HL-60 (cell line): Measurements from ENCODE around the gene KSR1.

Experiments used
- DNase-seq, 2 experiments: peaks; one replicate each; pipeline ENCODE4 v3.0.0-alpha.2; 2010 to 2020; ENCODE audit warnings: low read depth in 1 of 2, low spot score in 1 of 2
- H3K27ac ChIP-seq: fragments of 250-450 bp; sonication (Bioruptor Pico); replicated peaks from 2 replicates; pipeline ENCODE4 v1.5.1; 2020; ENCODE audit warnings: mild to moderate bottlenecking, moderate library complexity
- H3K27me3 ChIP-seq: fragments of 250-450 bp; sonication (Bioruptor Pico); 2 replicates; pipeline ENCODE4 v1.5.1; 2021; ENCODE audit warnings: mild to moderate bottlenecking, moderate library complexity; ENCODE audit not compliant: insufficient read depth, poor library complexity, severe bottlenecking
- H3K4me3 ChIP-seq: replicated peaks from 2 replicates; pipeline ENCODE4 v1.5.1; 2011; ENCODE audit warnings: mild to moderate bottlenecking, control low read depth, low read length; ENCODE audit not compliant: insufficient read depth
- GABPA ChIP-seq: IDR thresholded peaks from 2 replicates; pipeline ENCODE4 v1.6.1; 2012; ENCODE audit warnings: low read depth
- POLR2AphosphoS5 ChIP-seq: IDR thresholded peaks from 2 replicates; pipeline ENCODE4 v1.6.1; 2012; ENCODE audit warnings: low read depth
- REST ChIP-seq: IDR thresholded peaks from 2 replicates; pipeline ENCODE4 v1.6.1; 2012; ENCODE audit warnings: low read depth; ENCODE audit not compliant: insufficient replicate concordance
- SPI1 ChIP-seq: IDR thresholded peaks from 2 replicates; pipeline ENCODE4 v1.6.1; 2012; ENCODE audit warnings: low read depth, mild to moderate bottlenecking, borderline replicate concordance
- TF ChIP-seq, protein P1 (sequence below): IDR thresholded peaks from one replicate; pipeline ENCODE4 v1.5.1; 2011; ENCODE audit warnings: low read length, control low read depth, inconsistent platforms; ENCODE audit not compliant: insufficient read depth

The KSR1 gene

DNA sequence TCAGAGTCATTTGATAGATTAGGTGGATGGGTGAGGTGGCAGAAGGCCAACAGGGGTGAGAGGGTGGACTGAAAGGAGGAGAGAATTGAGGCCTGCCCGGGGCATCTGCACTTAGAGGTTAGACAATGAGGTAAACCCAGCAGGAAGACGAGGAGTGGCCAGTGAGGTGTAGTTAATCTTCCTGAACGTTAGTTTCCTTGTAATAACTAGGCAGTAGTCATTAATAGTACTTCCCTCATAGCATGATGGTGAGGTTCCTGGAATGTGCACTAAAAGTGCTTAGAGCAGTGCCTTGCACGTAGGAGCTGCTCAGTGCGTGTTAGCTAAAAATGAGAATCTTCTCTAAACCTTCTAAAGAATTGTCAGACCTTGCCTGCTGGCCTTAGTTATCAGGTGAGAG lies 13.5 kb upstream of the KSR1 start:
- TF ChIP-seq POLR2AphosphoS5, result no peak
- TF ChIP-seq GABPA, result no peak
- no peak for TF ChIP-seq SPI1
- TF ChIP-seq REST, result no peak
- TF ChIP-seq, protein P1, sequence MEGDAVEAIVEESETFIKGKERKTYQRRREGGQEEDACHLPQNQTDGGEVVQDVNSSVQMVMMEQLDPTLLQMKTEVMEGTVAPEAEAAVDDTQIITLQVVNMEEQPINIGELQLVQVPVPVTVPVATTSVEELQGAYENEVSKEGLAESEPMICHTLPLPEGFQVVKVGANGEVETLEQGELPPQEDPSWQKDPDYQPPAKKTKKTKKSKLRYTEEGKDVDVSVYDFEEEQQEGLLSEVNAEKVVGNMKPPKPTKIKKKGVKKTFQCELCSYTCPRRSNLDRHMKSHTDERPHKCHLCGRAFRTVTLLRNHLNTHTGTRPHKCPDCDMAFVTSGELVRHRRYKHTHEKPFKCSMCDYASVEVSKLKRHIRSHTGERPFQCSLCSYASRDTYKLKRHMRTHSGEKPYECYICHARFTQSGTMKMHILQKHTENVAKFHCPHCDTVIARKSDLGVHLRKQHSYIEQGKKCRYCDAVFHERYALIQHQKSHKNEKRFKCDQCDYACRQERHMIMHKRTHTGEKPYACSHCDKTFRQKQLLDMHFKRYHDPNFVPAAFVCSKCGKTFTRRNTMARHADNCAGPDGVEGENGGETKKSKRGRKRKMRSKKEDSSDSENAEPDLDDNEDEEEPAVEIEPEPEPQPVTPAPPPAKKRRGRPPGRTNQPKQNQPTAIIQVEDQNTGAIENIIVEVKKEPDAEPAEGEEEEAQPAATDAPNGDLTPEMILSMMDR, result no peak
- no peaks in the 10 kb centered on the region for H3K27me3 ChIP-seq
- DNase-seq, result no peak
- H3K27ac ChIP-seq, result no peak overlapping the region
- no peak overlapping the region for H3K4me3 ChIP-seq

- Histone ChIP-seq H3K27me3 (no peaks in the 10 kb centered on the region), H3K27ac (no peak overlapping the region), H3K4me3 (no peak overlapping the region)
- DNase-seq, result no peak
- TF ChIP-seq REST, result no peak
- TF ChIP-seq, protein P1, result no peak
- TF ChIP-seq SPI1, result no peak
- no peak for TF ChIP-seq GABPA
- no peak for TF ChIP-seq POLR2AphosphoS5
Measured at GRCh38 chr17:27443491-27443890, 12.8 kb upstream of the KSR1 start.

DNA sequence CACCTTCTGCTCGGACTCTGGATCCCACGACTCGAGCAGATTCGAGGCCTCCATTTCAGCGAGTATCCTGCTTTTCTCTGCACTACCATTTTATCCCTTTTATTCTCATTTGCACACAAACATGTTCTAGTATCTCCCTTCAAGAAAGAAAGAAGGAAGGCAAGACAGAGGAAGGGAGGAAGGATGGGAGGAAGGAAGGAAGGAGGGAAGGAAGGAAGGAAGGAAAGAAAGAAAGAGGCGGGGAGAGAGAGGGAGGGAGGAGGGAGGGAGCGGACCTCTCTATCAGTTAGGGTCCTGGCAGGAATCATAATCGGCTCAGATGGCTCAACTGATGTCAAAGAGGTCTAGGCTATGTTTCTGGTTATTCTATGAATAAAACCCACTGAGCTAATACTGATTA lies 10.3 kb upstream of the KSR1 start:
- Histone ChIP-seq H3K4me3 (no peak overlapping the region), H3K27me3 (no peaks in the 10 kb centered on the region), H3K27ac (no peak overlapping the region)
- DNase-seq, result no peak
- TF ChIP-seq SPI1 (no peak), POLR2AphosphoS5 (no peak), REST (no peak), GABPA (no peak)
- TF ChIP-seq, protein P1, result no peak
